ENCODE results near the gene PTCH1. TPM values are rescaled to one million over a fixed set of nuclear protein-coding genes. Genes with fewer than 3 reads are reported as not detected.

The PTCH1 gene
- total and polyA plus RNA-seq, 2 experiments from 2014 or later: 21.4 to 34.1 TPM

DNA sequence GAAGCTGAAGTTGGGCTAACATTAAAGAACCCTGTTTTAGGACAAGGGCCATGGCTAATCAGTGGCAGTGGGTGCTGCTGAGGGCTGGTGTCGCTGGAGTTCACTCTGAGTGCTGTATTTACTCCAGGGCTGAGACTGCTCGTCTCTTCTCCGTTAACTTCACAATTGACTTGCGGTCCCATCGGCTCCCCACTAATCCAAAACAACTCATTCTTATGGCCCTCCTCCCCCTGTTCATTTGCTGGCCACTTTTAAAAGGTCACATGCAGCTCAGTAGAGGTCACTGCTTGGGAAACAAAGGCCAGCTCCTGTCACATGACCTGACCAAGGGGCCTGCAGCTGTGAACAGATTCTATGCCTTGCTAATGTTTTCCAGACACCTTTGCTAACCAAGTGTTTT, 38.4 kb downstream of the PTCH1 start:
- H3K9me2 ChIP-seq (ENCODE audit: insufficient read depth): no peaks in the 10 kb centered on the region
- Mint-ChIP-seq H3K4me1 (peaks cover 60% of the 10 kb centered on the region), H3K36me3 (ENCODE audit: low read depth) (peaks cover 46% of the 10 kb centered on the region), H3K27ac (no peak overlapping the region), H3K4me3 (no peak overlapping the region), H3K27me3 (ENCODE audit: insufficient read depth, low read depth, poor library complexity) (no peaks in the 10 kb centered on the region), H3K9me3 (no peaks in the 10 kb centered on the region)
- peak; percentile 42 for ATAC-seq
- H3K4me3 ChIP-seq: no peak overlapping the region
- peaks cover 49% of the 10 kb centered on the region for H3K36me3 ChIP-seq (ENCODE audit: insufficient read depth)
- no peak for TF ChIP-seq CREB1 (CRISPR knock-in tag; IDR thresholded peaks at IDR 0.05; ENCODE audit: low read depth)
- no peak for TF ChIP-seq EZH2 (IDR thresholded peaks at IDR 0.05; ENCODE audit: low read depth, unreplicated experiment)
- H4K20me1 ChIP-seq (replicated peaks; ENCODE audit: insufficient read depth): peaks cover 12% of the 10 kb centered on the region
- no peak overlapping the region for H3K4me2 ChIP-seq
- H3K4me1 ChIP-seq (ENCODE audit: insufficient read depth): peaks cover 34% of the 10 kb centered on the region
- no peaks in the 10 kb centered on the region for H3K27me3 ChIP-seq (ENCODE audit: insufficient read depth)
- 0 out of 2 replicates have a peak, but pooled peaks cover 3% of the 10 kb centered on the region for H3F3A ChIP-seq (replicated peaks; ENCODE audit: low read depth)
- DNase-seq (ENCODE audit: low spot score): no peak
- H2AFZ ChIP-seq: no peak overlapping the region
- H3K27ac ChIP-seq (ENCODE audit: low read depth): no peak overlapping the region
- peaks cover 23% of the 10 kb centered on the region for H3K79me2 ChIP-seq (replicated peaks; ENCODE audit: insufficient read depth)

- H4K20me1 ChIP-seq (replicated peaks; ENCODE audit: insufficient read depth): peaks cover 12% of the 10 kb centered on the region
- Mint-ChIP-seq H3K27ac (no peak overlapping the region), H3K36me3 (ENCODE audit: low read depth) (peaks cover 49% of the 10 kb centered on the region), H3K4me1 (peaks cover 56% of the 10 kb centered on the region), H3K9me3 (no peaks in the 10 kb centered on the region), H3K4me3 (no peak overlapping the region), H3K27me3 (ENCODE audit: insufficient read depth, low read depth, poor library complexity) (no peaks in the 10 kb centered on the region)
- H3K9me2 ChIP-seq (ENCODE audit: insufficient read depth): no peaks in the 10 kb centered on the region
- H3K36me3 ChIP-seq (ENCODE audit: insufficient read depth): peaks cover 53% of the 10 kb centered on the region
- H3F3A ChIP-seq (replicated peaks; ENCODE audit: low read depth): 0 out of 2 replicates have a peak, but pooled peaks cover 3% of the 10 kb centered on the region
- no peak overlapping the region for H3K27ac ChIP-seq (ENCODE audit: low read depth)
- DNase-seq (ENCODE audit: low spot score) (no peak), ATAC-seq (peak; percentile 15; the same call in 1 of the 3 replicates)
- H3K79me2 ChIP-seq (replicated peaks; ENCODE audit: insufficient read depth): peaks cover 19% of the 10 kb centered on the region
- H3K4me1 ChIP-seq (ENCODE audit: insufficient read depth): peaks cover 30% of the 10 kb centered on the region
- no peak overlapping the region for H3K4me2 ChIP-seq
- no peak overlapping the region for H2AFZ ChIP-seq
- H3K27me3 ChIP-seq (ENCODE audit: insufficient read depth): no peaks in the 10 kb centered on the region
- no peak overlapping the region for H3K4me3 ChIP-seq
- TF ChIP-seq ZNF114 (CRISPR knock-in tag; IDR thresholded peaks at IDR 0.05): no peak
- TF ChIP-seq STAT1 (IDR thresholded peaks at IDR 0.05; ENCODE audit: unreplicated experiment): no peak
- no peak for TF ChIP-seq REST (IDR thresholded peaks at IDR 0.05; ENCODE audit: unreplicated experiment)
- TF ChIP-seq EZH2phosphoT487 (IDR thresholded peaks at IDR 0.05; ENCODE audit: unreplicated experiment): no peak
- TF ChIP-seq, protein P1, sequence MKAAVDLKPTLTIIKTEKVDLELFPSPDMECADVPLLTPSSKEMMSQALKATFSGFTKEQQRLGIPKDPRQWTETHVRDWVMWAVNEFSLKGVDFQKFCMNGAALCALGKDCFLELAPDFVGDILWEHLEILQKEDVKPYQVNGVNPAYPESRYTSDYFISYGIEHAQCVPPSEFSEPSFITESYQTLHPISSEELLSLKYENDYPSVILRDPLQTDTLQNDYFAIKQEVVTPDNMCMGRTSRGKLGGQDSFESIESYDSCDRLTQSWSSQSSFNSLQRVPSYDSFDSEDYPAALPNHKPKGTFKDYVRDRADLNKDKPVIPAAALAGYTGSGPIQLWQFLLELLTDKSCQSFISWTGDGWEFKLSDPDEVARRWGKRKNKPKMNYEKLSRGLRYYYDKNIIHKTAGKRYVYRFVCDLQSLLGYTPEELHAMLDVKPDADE (IDR thresholded peaks at IDR 0.05): no peak
- no peak for TF ChIP-seq JUNB (IDR thresholded peaks at IDR 0.05; ENCODE audit: unreplicated experiment)
- TF ChIP-seq, protein P2, sequence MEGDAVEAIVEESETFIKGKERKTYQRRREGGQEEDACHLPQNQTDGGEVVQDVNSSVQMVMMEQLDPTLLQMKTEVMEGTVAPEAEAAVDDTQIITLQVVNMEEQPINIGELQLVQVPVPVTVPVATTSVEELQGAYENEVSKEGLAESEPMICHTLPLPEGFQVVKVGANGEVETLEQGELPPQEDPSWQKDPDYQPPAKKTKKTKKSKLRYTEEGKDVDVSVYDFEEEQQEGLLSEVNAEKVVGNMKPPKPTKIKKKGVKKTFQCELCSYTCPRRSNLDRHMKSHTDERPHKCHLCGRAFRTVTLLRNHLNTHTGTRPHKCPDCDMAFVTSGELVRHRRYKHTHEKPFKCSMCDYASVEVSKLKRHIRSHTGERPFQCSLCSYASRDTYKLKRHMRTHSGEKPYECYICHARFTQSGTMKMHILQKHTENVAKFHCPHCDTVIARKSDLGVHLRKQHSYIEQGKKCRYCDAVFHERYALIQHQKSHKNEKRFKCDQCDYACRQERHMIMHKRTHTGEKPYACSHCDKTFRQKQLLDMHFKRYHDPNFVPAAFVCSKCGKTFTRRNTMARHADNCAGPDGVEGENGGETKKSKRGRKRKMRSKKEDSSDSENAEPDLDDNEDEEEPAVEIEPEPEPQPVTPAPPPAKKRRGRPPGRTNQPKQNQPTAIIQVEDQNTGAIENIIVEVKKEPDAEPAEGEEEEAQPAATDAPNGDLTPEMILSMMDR (conservative IDR thresholded peaks at IDR 0.05; ENCODE audit: low read depth in 2 of 2): no peak
- no peak for TF ChIP-seq CREB1 (CRISPR knock-in tag; IDR thresholded peaks at IDR 0.05; ENCODE audit: low read depth)
- no peak for TF ChIP-seq EZH2 (IDR thresholded peaks at IDR 0.05; ENCODE audit: low read depth, unreplicated experiment)
- no peak for TF ChIP-seq POLR2AphosphoS5 (IDR thresholded peaks at IDR 0.05; ENCODE audit: low read depth)
Measured at GRCh38 chr9:95477885-95478284, 38.9 kb downstream of the PTCH1 start.

Measured in GM23338 (cell line).